A673 (cell line): ENCODE results near the gene RPS6KA5. TPM values are rescaled to one million over a fixed set of nuclear protein-coding genes. Genes with fewer than 3 reads are reported as not detected.

Experiments used
- BruUV-seq: library from RNA; stranded (reverse); fragments of 400-500 nt; replicated peaks from 2 replicates; lab custom pipeline; 2021; lab: Mats Ljungman, UMichigan
- CTCF ChIA-PET: fragments of 300-600 bp; sonication (Branson Sonifier 250); formaldehyde crosslinking; loops from one replicate; lab custom pipeline; 2022; ENCODE audit warnings: antibody characterized with exemption; lab: Charles Lee
- POLR2A ChIA-PET: fragments of 300-600 bp; sonication (Branson Sonifier 250); formaldehyde crosslinking; loops from one replicate; lab custom pipeline; 2022; ENCODE audit warnings: antibody characterized with exemption; ENCODE audit not compliant: low non-redundant PET; lab: Charles Lee
- DNase-seq: peaks from one replicate; pipeline ENCODE4 v3.0.0-alpha.2; 2015; ENCODE audit warnings: low spot score
- H3K27ac ChIP-seq: fragments of 200-600 bp; sonication (generic); 2 replicates; pipeline ENCODE4 v1.5.1; 2016; ENCODE audit warnings: mixed run types, low read depth, mild to moderate bottlenecking, mixed read lengths, antibody characterized with exemption, low read length; ENCODE audit not compliant: poor library complexity, severe bottlenecking
- H3K27me3 ChIP-seq: fragments of 200-600 bp; sonication (generic); replicated peaks from 2 replicates; pipeline ENCODE4 v1.6.1; 2017; ENCODE audit warnings: mixed run types, low read depth, mild to moderate bottlenecking, mixed read lengths, antibody characterized with exemption, low read length; ENCODE audit not compliant: insufficient read depth, poor library complexity
- H3K36me3 ChIP-seq: fragments of 200-600 bp; sonication (generic); 2 replicates; pipeline ENCODE4 v1.6.1; 2016; ENCODE audit warnings: mixed run types, mild to moderate bottlenecking, mixed read lengths, antibody characterized with exemption, low read length; ENCODE audit not compliant: insufficient read depth, poor library complexity, severe bottlenecking
- H3K4me1 ChIP-seq: fragments of 200-600 bp; sonication (generic); 2 replicates; pipeline ENCODE4 v1.6.1; 2017; ENCODE audit warnings: mixed run types, mild to moderate bottlenecking, mixed read lengths, antibody characterized with exemption, low read length; ENCODE audit not compliant: insufficient read depth, poor library complexity, severe bottlenecking
- H3K4me3 ChIP-seq: fragments of 200-600 bp; sonication (generic); 2 replicates; pipeline ENCODE4 v1.5.1; 2016; ENCODE audit warnings: low read depth, mixed run types, mild to moderate bottlenecking, mixed read lengths, low read length; ENCODE audit not compliant: poor library complexity, severe bottlenecking
- H3K9me3 ChIP-seq: fragments of 200-600 bp; sonication (generic); 2 replicates; pipeline ENCODE4 v1.6.1; 2016; ENCODE audit warnings: mixed run types, low read depth, mild to moderate bottlenecking, mixed read lengths, antibody characterized with exemption, low read length; ENCODE audit not compliant: poor library complexity, severe bottlenecking
- CTCF ChIP-seq: fragments of 300-800, 200-600 bp; sonication (generic); conservative IDR thresholded peaks from 2 replicates; pipeline ENCODE4 v1.5.1; 2017; ENCODE audit warnings: low read depth, mild to moderate bottlenecking, antibody characterized with exemption, low read length, moderate library complexity, mixed read lengths
- EZH2 ChIP-seq: fragments of 200-600 bp; sonication (generic); IDR thresholded peaks from 2 replicates; pipeline ENCODE4 v1.6.1; 2017; ENCODE audit warnings: borderline replicate concordance, low read depth, mild to moderate bottlenecking, mixed read lengths, antibody characterized with exemption, low read length; ENCODE audit not compliant: poor library complexity, severe bottlenecking
- intact Hi-C: fragments of 100-400 bp; cut with micrococcal nuclease; formaldehyde crosslinking; loops from one replicate; pipeline ENCODE4 v1.10.0; 2022; ENCODE audit not compliant: unreplicated experiment
- total RNA-seq: library from RNA; stranded (reverse); gene quantifications from 2 replicates; pipeline ENCODE4 v1.2.3, GENCODE V29; 2021

RPS6KA5 gene
- total RNA-seq, 1 experiment from 2014 or later = 7.6 TPM

GRCh38 chr14:90805084-90805391, 255.4 kb downstream of the RPS6KA5 start:
- ChIA-PET CTCF (no interaction called here), POLR2A (no interaction called here)
- no peak for DNase-seq
- no peaks in the 10 kb centered on the region for H3K27me3 ChIP-seq
- no peak overlapping the region for H3K4me3 ChIP-seq
- intact Hi-C loops = no loop called here
- H3K36me3 ChIP-seq = no peaks in the 10 kb centered on the region
- TF ChIP-seq CTCF = no peak
- no peak for TF ChIP-seq EZH2
- peaks cover 5% of the 10 kb centered on the region for H3K4me1 ChIP-seq
- H3K9me3 ChIP-seq = no peaks in the 10 kb centered on the region
- BruUV-seq = no TSS peak
- no peak overlapping the region for H3K27ac ChIP-seq

GRCh38 chr14:90804292-90805083, 256.0 kb downstream of the RPS6KA5 start:
- no peaks in the 10 kb centered on the region for H3K9me3 ChIP-seq
- no peak overlapping the region for H3K27ac ChIP-seq
- TF ChIP-seq CTCF (no peak), EZH2 (no peak)
- no peak overlapping the region for H3K4me3 ChIP-seq
- peaks cover 5% of the 10 kb centered on the region for H3K4me1 ChIP-seq
- no peak for DNase-seq
- no TSS peak for BruUV-seq
- H3K27me3 ChIP-seq = no peaks in the 10 kb centered on the region
- intact Hi-C loops = no loop called here
- POLR2A ChIA-PET = no interaction called here
- CTCF ChIA-PET = no interaction called here
- no peaks in the 10 kb centered on the region for H3K36me3 ChIP-seq

GRCh38 chr14:90803249-90803648, 257.2 kb downstream of the RPS6KA5 start:
- ChIA-PET POLR2A (no interaction called here), CTCF (no interaction called here)
- Histone ChIP-seq H3K4me3 (no peak overlapping the region), H3K4me1 (peaks cover 5% of the 10 kb centered on the region), H3K9me3 (no peaks in the 10 kb centered on the region), H3K36me3 (no peaks in the 10 kb centered on the region), H3K27ac (no peak overlapping the region), H3K27me3 (no peaks in the 10 kb centered on the region)
- intact Hi-C loops = no loop called here
- no TSS peak for BruUV-seq
- TF ChIP-seq EZH2 (no peak), CTCF (no peak)
- no peak for DNase-seq
